Tibial nerve (tissue), 4 donors: ENCODE measurements around the gene FOXK2. TPM values are rescaled to one million over a fixed set of nuclear protein-coding genes. Genes with fewer than 3 reads are reported as not detected.
"Not testable (repeated sequence)": the region's sequence is repeated elsewhere in the genome, so short reads cannot be mapped to it uniquely, and the experiment has no call there.

ENCODE experiments used
- DNase-seq, 2 donors: peaks; one replicate each; pipeline ENCODE4 v3.0.0-alpha.2; 2019; ENCODE audit warnings: low spot score in 2 of 2
- H3K27ac ChIP-seq, 4 donors: fragments of 200-600 bp; sonication (generic) in 3 of 4; one replicate each; pipeline ENCODE4 v1.5.1; 2017 to 2019; ENCODE audit warnings: mild to moderate bottlenecking in 1 of 4
- H3K27me3 ChIP-seq, 2 donors: fragments of 200-600 bp; sonication (generic) in 1 of 2; one replicate each; pipeline versions ENCODE4 v1.5.1 to v1.6.0; 2017 to 2019
- H3K36me3 ChIP-seq, 3 donors: fragments of 200-600 bp; sonication (generic); one replicate each; pipeline ENCODE4 v1.5.1; 2018 to 2019
- H3K4me1 ChIP-seq, 4 donors: fragments of 200-600 bp; sonication (generic) in 3 of 4; one replicate each; pipeline ENCODE4 v1.5.1; 2017 to 2019
- H3K4me3 ChIP-seq, 4 donors: fragments of 200-600 bp; sonication (generic) in 3 of 4; one replicate each; pipeline ENCODE4 v1.5.1; 2017 to 2019; ENCODE audit warnings: mild to moderate bottlenecking in 1 of 4, moderate library complexity in 1 of 4
- H3K9me3 ChIP-seq, 4 donors: fragments of 200-600 bp; sonication (generic) in 3 of 4; one replicate each; pipeline ENCODE4 v1.5.1; 2017 to 2019
- CTCF ChIP-seq, 5 experiments: fragments of 200-600 bp in 3 of 5; fragments of 450-650 bp in 2 of 5; sonication (generic) in 3 of 5; IDR thresholded peaks; one replicate each; pipeline ENCODE4 v1.5.1; 2016 to 2019; ENCODE audit warnings: antibody characterized with exemption in 5 of 5, mild to moderate bottlenecking in 3 of 5, moderate library complexity in 2 of 5
- EP300 ChIP-seq, 2 donors: sonication (generic); formaldehyde crosslinking; IDR thresholded peaks; one replicate each; pipeline ENCODE4 v1.6.1; 2017; ENCODE audit warnings: antibody characterized with exemption in 2 of 2, mild to moderate bottlenecking in 1 of 2
- POLR2A ChIP-seq, 2 donors: fragments of 450-650 bp; IDR thresholded peaks; one replicate each; pipeline ENCODE4 v1.6.1; 2017; ENCODE audit warnings: antibody characterized with exemption in 2 of 2, mild to moderate bottlenecking in 2 of 2, moderate library complexity in 2 of 2
- WGBS, 2 donors: methylation state at CpG; one replicate each; pipeline ENCODE4 v1.1.5; 2018; 5-methylcytosine and 5-hydroxymethylcytosine counted together
- total RNA-seq, 4 donors: library from RNA; depleted of rRNA; stranded (reverse); fragments of >200 nt; gene quantifications; one replicate each; pipeline ENCODE4 v1.1.0, GENCODE V29; 2016

The FOXK2 gene
- total RNA-seq, 4 donors from 2014 or later = 29.6 to 65.4 (median 33.3) TPM

GRCh38 chr17:82571855-82572254 is 52.3 kb downstream of the FOXK2 start:
- H3K36me3 ChIP-seq = peaks cover 0 to 98% (median 3%) of the 10 kb centered on the region in 3 donors
- no peak for TF ChIP-seq EP300 (IDR thresholded peaks at IDR 0.05)
- TF ChIP-seq CTCF (IDR thresholded peaks at IDR 0.05) = no peak
- no peaks in the 10 kb centered on the region for H3K9me3 ChIP-seq
- DNase-seq = no peak
- no peak overlapping the region for H3K4me3 ChIP-seq
- H3K4me1 ChIP-seq = peaks cover 0 to 21% (median 0%) of the 10 kb centered on the region in 4 donors
- no peaks in the 10 kb centered on the region for H3K27me3 ChIP-seq
- no peak overlapping the region for H3K27ac ChIP-seq
- 83 to 90% methylated on average over 6 of the region's 6 CpGs for WGBS, 2 donors

GRCh38 chr17:82574041-82574440 is 54.5 kb downstream of the FOXK2 start:
- H3K4me1 ChIP-seq = peaks cover 0 to 7% (median 0%) of the 10 kb centered on the region in 4 donors
- H3K9me3 ChIP-seq = no peaks in the 10 kb centered on the region
- H3K27ac ChIP-seq = no peak overlapping the region
- no peaks in the 10 kb centered on the region for H3K27me3 ChIP-seq
- peaks cover 0 to 90% (median 3%) of the 10 kb centered on the region in 3 donors for H3K36me3 ChIP-seq
- no peak for TF ChIP-seq CTCF (IDR thresholded peaks at IDR 0.05)
- no peak overlapping the region for H3K4me3 ChIP-seq
- 80% methylated on average over 11 of the region's 11 CpGs for WGBS, 2 donors
- no peak for DNase-seq

GRCh38 chr17:82575581-82576221 is 56.2 kb downstream of the FOXK2 start:
- not testable (repeated sequence) for H3K27me3 ChIP-seq, H3K4me1 ChIP-seq, H3K27ac ChIP-seq, H3K4me3 ChIP-seq, H3K9me3 ChIP-seq, DNase-seq
- WGBS, 2 donors = 91 to 96% methylated on average over 14 to 32 of the region's 52 CpGs
- H3K36me3 ChIP-seq = peaks cover 0 to 75% (median 3%) of the 10 kb centered on the region in 3 donors

GRCh38 chr17:82577300-82577699 is 57.8 kb downstream of the FOXK2 start:
- Histone ChIP-seq H3K36me3 (peaks cover 0 to 66% (median 3%) of the 10 kb centered on the region in 3 donors), H3K9me3 (no peaks in the 10 kb centered on the region), H3K4me1 (peaks cover 0 to 6% (median 0%) of the 10 kb centered on the region in 4 donors), H3K27ac (peak overlapping the region in 1 of 4 donors; percentile 34), H3K27me3 (no peaks in the 10 kb centered on the region), H3K4me3 (no peak overlapping the region)
- TF ChIP-seq POLR2A (IDR thresholded peaks at IDR 0.05) (no peak), EP300 (IDR thresholded peaks at IDR 0.05) (no peak), CTCF (IDR thresholded peaks at IDR 0.05) (no peak)
- 92 to 97% methylated on average over 18 of the region's 18 CpGs for WGBS, 2 donors
- no peak for DNase-seq

GRCh38 chr17:82579969-82580368 is 60.4 kb downstream of the FOXK2 start:
- H3K36me3 ChIP-seq = peaks cover 0 to 62% (median 0%) of the 10 kb centered on the region in 3 donors
- DNase-seq, H3K4me3 ChIP-seq, H3K27me3 ChIP-seq, H3K9me3 ChIP-seq: not testable (repeated sequence)
- peak overlapping the region in 2 of 4 donors; percentile 13 to 44 for H3K27ac ChIP-seq
- WGBS, 2 donors = 56 to 70% methylated on average over 4 of the region's 4 CpGs
- H3K4me1 ChIP-seq = peaks cover 0 to 21% (median 3%) of the 10 kb centered on the region in 4 donors

- Histone ChIP-seq H3K4me1 (peaks cover 0 to 25% (median 3%) of the 10 kb centered on the region in 4 donors), H3K4me3 (no peak overlapping the region), H3K27me3 (no peaks in the 10 kb centered on the region), H3K27ac (peak overlapping the region in 2 of 4 donors; percentile 74 to 93), H3K36me3 (peaks cover 0 to 59% (median 0%) of the 10 kb centered on the region in 3 donors), H3K9me3 (no peaks in the 10 kb centered on the region)
- DNase-seq = no peak
- TF ChIP-seq POLR2A (IDR thresholded peaks at IDR 0.05) = no peak
- TF ChIP-seq CTCF (IDR thresholded peaks at IDR 0.05) = no peak
- TF ChIP-seq EP300 (IDR thresholded peaks at IDR 0.05) = no peak
- 74 to 81% methylated on average over 6 to 7 of the region's 8 CpGs for WGBS, 2 donors
Measured at GRCh38 chr17:82582213-82582612, 62.7 kb downstream of the FOXK2 start.
